HepG2 (cell line): ENCODE results near the gene PPRC1. TPM values are rescaled to one million over a fixed set of nuclear protein-coding genes. Genes with fewer than 3 reads are reported as not detected.

Experiments
- AGO2 ChIP-seq: fragments of 200-400 bp; formaldehyde crosslinking; optimal IDR thresholded peaks from 2 replicates; pipeline ENCODE3; 2017; ENCODE audit warnings: mild to moderate bottlenecking, low read depth, low read length, moderate library complexity
- ARNT ChIP-seq: fragments of 450-650 bp; IDR thresholded peaks from 2 replicates; pipeline ENCODE4 v1.6.1; 2017
- KAT7 ChIP-seq: IDR thresholded peaks from 2 replicates; pipeline ENCODE4 v1.6.1; 2018; ENCODE audit warnings: borderline replicate concordance, missing compliant biosample characterization
- LCORL ChIP-seq, 2 experiments: fragments of 450-650 bp in 1 of 2; sonication (generic) in 1 of 2; formaldehyde crosslinking in 1 of 2; IDR thresholded peaks; 2 replicates each; pipeline versions ENCODE4 v1.5.0 to v1.6.1; 2017 to 2020; ENCODE audit warnings: antibody characterized with exemption in 1 of 2, missing genetic modification reagents in 1 of 2
- MEIS1 ChIP-seq: sonication (generic); formaldehyde crosslinking; IDR thresholded peaks from 2 replicates; pipeline ENCODE4 v1.9.0; 2021; ENCODE audit warnings: mild to moderate bottlenecking, missing genetic modification reagents, moderate library complexity, borderline replicate concordance
- MEIS2 ChIP-seq: sonication (generic); formaldehyde crosslinking; IDR thresholded peaks from 2 replicates; pipeline ENCODE4 v1.9.0; 2021; ENCODE audit warnings: mild to moderate bottlenecking, missing genetic modification reagents
- PBX2 ChIP-seq: IDR thresholded peaks from 2 replicates; pipeline ENCODE4 v1.6.1; 2016; ENCODE audit warnings: control low read depth
- PHF8 ChIP-seq: sonication (generic); formaldehyde crosslinking; IDR thresholded peaks from 2 replicates; pipeline ENCODE4 v1.5.0; 2020; ENCODE audit warnings: missing genetic modification reagents
- RFX3 ChIP-seq: IDR thresholded peaks from 2 replicates; pipeline ENCODE4 v1.6.1; 2016; ENCODE audit warnings: missing biosample characterization, missing genetic modification reagents
- RNF2 ChIP-seq: fragments of 450-650 bp; conservative IDR thresholded peaks from 2 replicates; pipeline ENCODE4 v1.6.1; 2016; ENCODE audit warnings: low read depth
- TFAP4 ChIP-seq: sonication (generic); IDR thresholded peaks from 2 replicates; pipeline ENCODE4 v1.6.1; 2016; ENCODE audit warnings: low read depth, borderline replicate concordance
- XRCC5 ChIP-seq: fragments of 200-400 bp; formaldehyde crosslinking; optimal IDR thresholded peaks from 2 replicates; pipeline ENCODE3; 2017; ENCODE audit warnings: mild to moderate bottlenecking, low read length
- ZBTB2 ChIP-seq: sonication (generic); formaldehyde crosslinking; IDR thresholded peaks from 2 replicates; pipeline ENCODE4 v1.8.0; 2022; ENCODE audit warnings: low read depth, missing genetic modification reagents
- ZNF589 ChIP-seq: sonication (generic); formaldehyde crosslinking; conservative IDR thresholded peaks from 2 replicates; pipeline ENCODE4 v1.8.0; 2022; ENCODE audit warnings: mild to moderate bottlenecking, moderate library complexity, missing genetic modification reagents
- ZNF607 ChIP-seq: sonication (generic); formaldehyde crosslinking; IDR thresholded peaks from 2 replicates; pipeline ENCODE4 v1.5.1; 2020; ENCODE audit warnings: missing genetic modification reagents, mild to moderate bottlenecking, borderline replicate concordance
- ZNF784 ChIP-seq: sonication (generic); formaldehyde crosslinking; IDR thresholded peaks from 2 replicates; pipeline ENCODE4 v1.5.1; 2020; ENCODE audit warnings: missing genetic modification reagents, mild to moderate bottlenecking, borderline replicate concordance
- ZSCAN22 ChIP-seq: sonication (generic); formaldehyde crosslinking; IDR thresholded peaks from 2 replicates; pipeline ENCODE4 v1.4.0; 2020; ENCODE audit warnings: mild to moderate bottlenecking, missing genetic modification reagents
- polyA plus RNA-seq, 8 experiments: library from polyadenylated mRNA; depleted of rRNA in 3 of 8; stranded (reverse) in 7 of 8; unstranded in 1 of 8; fragments of >200 nt; fragmentation: Illumina TruSeq in 4 of 8; extraction: Trizol in 4 of 8; gene quantifications; 2 replicates each; pipeline versions ENCODE4 v1.2.1 to v1.2.3, GENCODE V29; 2011 to 2016; ENCODE audit warnings: low read depth in 4 of 8, missing spikeins in 1 of 8, mixed read lengths in 1 of 8; ENCODE audit not compliant: insufficient read depth in 1 of 8
- total RNA-seq, 5 experiments: library from RNA; depleted of rRNA; stranded (reverse); fragments of >200 nt; fragmentation: Illumina TruSeq; extraction: Trizol; gene quantifications; 2 replicates each; pipeline ENCODE4 v1.2.3, GENCODE V29; 2016; ENCODE audit warnings: low read depth in 1 of 5
- TF ChIP-seq, protein P1 (sequence below): sonication (generic); formaldehyde crosslinking; IDR thresholded peaks from 2 replicates; pipeline ENCODE4 v1.4.0; 2020; ENCODE audit warnings: mild to moderate bottlenecking, missing genetic modification reagents
- TF ChIP-seq, protein P2 (sequence below): sonication (generic); formaldehyde crosslinking; IDR thresholded peaks from 2 replicates; pipeline ENCODE4 v1.4.0; 2020; ENCODE audit warnings: missing genetic modification reagents

The PPRC1 gene
- total and polyA plus RNA-seq, 2 of the 13 experiments (the other 11 are each of a cell fraction or from before 2014, with no cell fraction given), result 18.7 to 24.2 TPM

GRCh38 chr10:102113956-102114857, 18.6 kb upstream of the PPRC1 start (continued):
- TF ChIP-seq, protein P1, sequence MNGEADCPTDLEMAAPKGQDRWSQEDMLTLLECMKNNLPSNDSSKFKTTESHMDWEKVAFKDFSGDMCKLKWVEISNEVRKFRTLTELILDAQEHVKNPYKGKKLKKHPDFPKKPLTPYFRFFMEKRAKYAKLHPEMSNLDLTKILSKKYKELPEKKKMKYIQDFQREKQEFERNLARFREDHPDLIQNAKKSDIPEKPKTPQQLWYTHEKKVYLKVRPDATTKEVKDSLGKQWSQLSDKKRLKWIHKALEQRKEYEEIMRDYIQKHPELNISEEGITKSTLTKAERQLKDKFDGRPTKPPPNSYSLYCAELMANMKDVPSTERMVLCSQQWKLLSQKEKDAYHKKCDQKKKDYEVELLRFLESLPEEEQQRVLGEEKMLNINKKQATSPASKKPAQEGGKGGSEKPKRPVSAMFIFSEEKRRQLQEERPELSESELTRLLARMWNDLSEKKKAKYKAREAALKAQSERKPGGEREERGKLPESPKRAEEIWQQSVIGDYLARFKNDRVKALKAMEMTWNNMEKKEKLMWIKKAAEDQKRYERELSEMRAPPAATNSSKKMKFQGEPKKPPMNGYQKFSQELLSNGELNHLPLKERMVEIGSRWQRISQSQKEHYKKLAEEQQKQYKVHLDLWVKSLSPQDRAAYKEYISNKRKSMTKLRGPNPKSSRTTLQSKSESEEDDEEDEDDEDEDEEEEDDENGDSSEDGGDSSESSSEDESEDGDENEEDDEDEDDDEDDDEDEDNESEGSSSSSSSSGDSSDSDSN (CRISPR knock-in tag), result peak; percentile 42; the same call in 1 of the 2 replicates
- TF ChIP-seq MEIS1 (0 out of 2 replicates have a peak, but pooled peaks have one; percentile 12), ARNT (no peak), MEIS2 (CRISPR knock-in tag) (0 out of 2 replicates have a peak, but pooled peaks have one; percentile 12), ZNF784 (CRISPR knock-in tag) (0 out of 2 replicates have a peak, but pooled peaks have one; percentile 34), TFAP4 (peak; percentile 82), XRCC5 (peak; percentile 16), KAT7 (CRISPR knock-in tag) (peak; percentile 19; the same call in 1 of the 2 replicates), ZNF589 (CRISPR knock-in tag) (0 out of 2 replicates have a peak, but pooled peaks have one; percentile 31), ZBTB2 (CRISPR knock-in tag) (0 out of 2 replicates have a peak, but pooled peaks have one; percentile 25), PBX2 (CRISPR knock-in tag) (no peak), ZSCAN22 (CRISPR knock-in tag) (no peak), AGO2 (peak; percentile 61), RFX3 (CRISPR knock-in tag) (peak; percentile 55; the same call in 1 of the 2 replicates), LCORL (IDR thresholded peaks at IDR 0.05) (no peak), LCORL (CRISPR knock-in tag; IDR thresholded peaks at IDR 0.05) (0 out of 2 replicates have a peak, but pooled peaks have one; percentile 22), PHF8 (CRISPR knock-in tag) (peak; percentile 53), ZNF607 (CRISPR knock-in tag) (0 out of 2 replicates have a peak, but pooled peaks have one; percentile 24), RNF2 (no peak)
- TF ChIP-seq, protein P2, sequence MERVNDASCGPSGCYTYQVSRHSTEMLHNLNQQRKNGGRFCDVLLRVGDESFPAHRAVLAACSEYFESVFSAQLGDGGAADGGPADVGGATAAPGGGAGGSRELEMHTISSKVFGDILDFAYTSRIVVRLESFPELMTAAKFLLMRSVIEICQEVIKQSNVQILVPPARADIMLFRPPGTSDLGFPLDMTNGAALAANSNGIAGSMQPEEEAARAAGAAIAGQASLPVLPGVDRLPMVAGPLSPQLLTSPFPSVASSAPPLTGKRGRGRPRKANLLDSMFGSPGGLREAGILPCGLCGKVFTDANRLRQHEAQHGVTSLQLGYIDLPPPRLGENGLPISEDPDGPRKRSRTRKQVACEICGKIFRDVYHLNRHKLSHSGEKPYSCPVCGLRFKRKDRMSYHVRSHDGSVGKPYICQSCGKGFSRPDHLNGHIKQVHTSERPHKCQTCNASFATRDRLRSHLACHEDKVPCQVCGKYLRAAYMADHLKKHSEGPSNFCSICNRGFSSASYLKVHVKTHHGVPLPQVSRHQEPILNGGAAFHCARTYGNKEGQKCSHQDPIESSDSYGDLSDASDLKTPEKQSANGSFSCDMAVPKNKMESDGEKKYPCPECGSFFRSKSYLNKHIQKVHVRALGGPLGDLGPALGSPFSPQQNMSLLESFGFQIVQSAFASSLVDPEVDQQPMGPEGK, result peak; percentile 5; the same call in 1 of the 2 replicates
